Endothelial cell of umbilical vein (primary cell): ENCODE data around the gene NEU2. TPM values are rescaled to one million over a fixed set of nuclear protein-coding genes. Genes with fewer than 3 reads are reported as not detected.

Source experiments
- BruUV-seq: library from RNA; stranded (reverse); fragments of 400-500 nt; replicated peaks from 2 replicates; lab custom pipeline; 2021; lab: Mats Ljungman, UMichigan
- CTCF ChIA-PET: fragments of 300-600, 350-600 bp; sonication (Branson Sonifier 250); formaldehyde crosslinking; loops from one replicate; lab custom pipeline; 2021; ENCODE audit warnings: antibody characterized with exemption, inconsistent platforms; lab: Charles Lee
- POLR2A ChIA-PET: fragments of 300-600, 350-600 bp; sonication (Branson Sonifier 250); formaldehyde crosslinking; loops from one replicate; lab custom pipeline; 2021; ENCODE audit warnings: antibody characterized with exemption, inconsistent platforms; lab: Charles Lee
- DNase-seq: peaks from one replicate; pipeline ENCODE4 v3.0.0-alpha.2; 2011; ENCODE audit warnings: low read depth, low spot score
- FAIRE-seq: peaks from 2 replicates; lab custom pipeline; 2011; peaks lifted over from hg19 to GRCh38; lab: Jason Lieb, UNC
- H2AFZ ChIP-seq: 2 replicates; pipeline ENCODE4 v1.6.0; 2012; ENCODE audit warnings: low read depth, low read length, control low read depth, inconsistent platforms
- H3K27ac ChIP-seq: 2 replicates; pipeline ENCODE4 v1.5.1; 2011; ENCODE audit warnings: low read depth, mild to moderate bottlenecking, control low read depth, low read length, moderate library complexity; ENCODE audit not compliant: insufficient read depth
- H3K27me3 ChIP-seq, 2 experiments: 2 replicates each; pipeline versions ENCODE4 v1.6.0 to v1.6.1; 2011; ENCODE audit warnings: low read length in 2 of 2, mixed read lengths in 1 of 2; ENCODE audit not compliant: control insufficient read depth in 2 of 2, insufficient read depth in 2 of 2
- H3K36me3 ChIP-seq, 2 experiments: 2 replicates in 1 of 2; 3 replicates in 1 of 2; pipeline ENCODE4 v1.5.1; 2011; ENCODE audit warnings: low read length in 2 of 2, mild to moderate bottlenecking in 1 of 2, moderate library complexity in 1 of 2; ENCODE audit not compliant: control insufficient read depth in 2 of 2, insufficient read depth in 2 of 2; ENCODE audit errors: extremely low read depth in 1 of 2
- H3K4me1 ChIP-seq: 3 replicates; pipeline ENCODE4 v1.5.1; 2011; ENCODE audit warnings: mild to moderate bottlenecking, low read length; ENCODE audit not compliant: control insufficient read depth, insufficient read depth; ENCODE audit errors: extremely low read depth
- H3K4me2 ChIP-seq: 2 replicates; pipeline ENCODE4 v1.6.1; 2011; ENCODE audit warnings: low read length, control low read depth, mixed read lengths; ENCODE audit not compliant: insufficient read depth
- H3K4me3 ChIP-seq, 3 experiments: fragments of 200-600 bp in 1 of 3; sonication (generic), shearing (Covaris generic) in 1 of 3; replicated peaks in 1 of 3; 2 replicates each; pipeline ENCODE4 v1.5.1; 2011 to 2016; ENCODE audit warnings: control low read depth in 3 of 3, low read length in 3 of 3, mild to moderate bottlenecking in 2 of 3, inconsistent platforms in 1 of 3, low read depth in 1 of 3, moderate library complexity in 1 of 3; ENCODE audit not compliant: insufficient read depth in 1 of 3
- H3K79me2 ChIP-seq: 2 replicates; pipeline ENCODE4 v1.6.0; 2012; ENCODE audit warnings: low read length, inconsistent platforms; ENCODE audit not compliant: control insufficient read depth, insufficient read depth
- H3K9ac ChIP-seq: replicated peaks from 2 replicates; pipeline ENCODE3; 2011; ENCODE audit warnings: low read length, control low read depth; ENCODE audit not compliant: insufficient read depth; ENCODE audit errors: extremely low read depth
- H3K9me1 ChIP-seq: replicated peaks from 3 replicates; pipeline ENCODE4 v1.6.0; 2011; ENCODE audit warnings: mild to moderate bottlenecking, low read length; ENCODE audit not compliant: control insufficient read depth, insufficient read depth; ENCODE audit errors: extremely low read depth
- H3K9me3 ChIP-seq: replicated peaks from 2 replicates; pipeline ENCODE4 v1.5.1; 2012; ENCODE audit warnings: low read length, inconsistent platforms; ENCODE audit not compliant: control insufficient read depth, insufficient read depth
- H4K20me1 ChIP-seq: replicated peaks from 2 replicates; pipeline ENCODE3; 2011; ENCODE audit warnings: mild to moderate bottlenecking, low read length; ENCODE audit not compliant: control insufficient read depth, insufficient read depth; ENCODE audit errors: extremely low read depth
- FOS ChIP-seq: IDR thresholded peaks from 2 replicates; pipeline ENCODE4 v1.6.1; 2011; ENCODE audit warnings: mild to moderate bottlenecking, low read length, moderate library complexity, borderline replicate concordance; ENCODE audit not compliant: insufficient read depth
- POLR2A ChIP-seq: IDR thresholded peaks from 2 replicates; pipeline ENCODE4 v1.6.1; 2012; ENCODE audit warnings: low read depth, mild to moderate bottlenecking, control low read depth, low read length
- dilution Hi-C: fragments of 300-500 bp; cut with MboI; formaldehyde crosslinking; loops from one replicate; pipeline ENCODE4 v1.15.0; 2019; ENCODE audit warnings: low sequenced_read_pairs; ENCODE audit not compliant: extremely low pct_ligation_motif_present
- intact Hi-C: fragments of 100-400 bp; cut with micrococcal nuclease; formaldehyde crosslinking; loops from one replicate; pipeline ENCODE4 v1.10.0; 2022
- polyA plus RNA-seq, 4 experiments: library from polyadenylated mRNA; depleted of rRNA in 3 of 4; stranded (reverse) in 3 of 4; unstranded in 1 of 4; fragments of >200 nt; gene quantifications; 2 replicates each; pipeline versions ENCODE4 v1.2.1 to v1.2.3, GENCODE V29; 2011 to 2012; ENCODE audit warnings: missing spikeins in 1 of 4
- total RNA-seq: library from RNA; stranded (reverse); gene quantifications from 2 replicates; pipeline ENCODE4 v1.2.3, GENCODE V29; 2021

The NEU2 gene
- total and polyA plus RNA-seq, 2 donors (not counting 3 experiments of a cell fraction or from before 2014, with no cell fraction given): not detected

- Histone ChIP-seq H3K9me1 (no peaks in the 10 kb centered on the region), H3K36me3 (no peaks in the 10 kb centered on the region), H3K4me1 (no peaks in the 10 kb centered on the region), H3K9me3 (no peaks in the 10 kb centered on the region), H3K27ac (no peak overlapping the region), H3K27me3 (no peaks in the 10 kb centered on the region), H3K9ac (no peak overlapping the region), H4K20me1 (no peaks in the 10 kb centered on the region), H3K4me2 (no peak overlapping the region), H2AFZ (no peak overlapping the region), H3K79me2 (no peaks in the 10 kb centered on the region), H3K4me3 (no peak overlapping the region)
- POLR2A ChIA-PET: no interaction called here
- no peak for FAIRE-seq
- BruUV-seq: no TSS peak
- intact Hi-C loops: no loop called here
- dilution Hi-C loops: no loop called here
- no peak for TF ChIP-seq POLR2A
- no peak for DNase-seq
- CTCF ChIA-PET: no interaction called here
These were observed 8.1 kb downstream of the NEU2 start for GRCh38 chr2:233040571-233040970.

DNA sequence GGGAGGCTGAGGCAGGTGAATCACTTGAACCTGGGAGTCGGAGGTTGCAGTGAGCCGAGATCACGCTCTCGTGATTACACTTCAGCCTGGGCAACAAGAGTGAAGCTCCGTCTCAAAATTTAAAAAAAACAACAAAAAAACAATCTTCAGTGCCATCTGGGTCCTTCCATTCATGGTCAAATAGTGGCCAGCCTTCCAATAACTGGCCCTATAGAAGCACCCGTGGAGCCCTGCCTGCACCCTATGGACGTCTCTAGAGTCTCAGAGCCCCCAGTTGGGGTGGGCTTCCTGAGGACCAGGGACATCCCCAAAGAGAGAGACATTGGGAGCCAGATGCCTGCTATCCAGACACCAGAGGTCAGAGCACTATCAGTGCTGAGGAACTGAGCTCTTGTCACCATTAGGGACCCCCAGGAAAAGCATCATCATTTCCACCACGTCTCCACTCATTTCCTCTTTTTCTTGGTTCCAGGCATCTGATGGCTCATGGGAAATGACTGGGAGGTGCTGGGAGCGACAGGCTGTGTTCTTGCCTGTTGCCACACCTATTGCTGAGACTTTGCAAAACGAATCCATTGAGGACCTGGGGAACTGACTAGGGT, 9.4 kb downstream of the NEU2 start:
- no TSS peak for BruUV-seq
- Histone ChIP-seq H3K9me3 (no peaks in the 10 kb centered on the region), H3K4me1 (no peaks in the 10 kb centered on the region), H2AFZ (no peak overlapping the region), H3K79me2 (no peaks in the 10 kb centered on the region), H3K27me3 (peaks cover 0 to 1% of the 10 kb centered on the region in 2 experiments), H3K4me3 (no peak overlapping the region), H3K9me1 (no peaks in the 10 kb centered on the region), H4K20me1 (no peaks in the 10 kb centered on the region), H3K36me3 (no peaks in the 10 kb centered on the region), H3K27ac (no peak overlapping the region), H3K9ac (no peak overlapping the region), H3K4me2 (no peak overlapping the region)
- POLR2A ChIA-PET: no interaction called here
- FAIRE-seq (no peak), DNase-seq (no peak)
- intact Hi-C loops: no loop called here
- dilution Hi-C loops: no loop called here
- TF ChIP-seq FOS: no peak
- CTCF ChIA-PET: interaction anchor here (0.9 kb wide), 1 partner anchor 13 kb away, joined by 3 read pairs; no protein-coding TSS in a partner anchor
